Kidney tubule cell (primary cell): ENCODE measurements around the gene SLC34A1.
A peak's percentile ranks its signal among the peaks of the same experiment; 100 is the strongest.
"Not testable (repeated sequence)": the region's sequence is repeated elsewhere in the genome, so short reads cannot be mapped to it uniquely, and the experiment has no call there.

Experiments
- DNase-seq: peaks from one replicate; pipeline ENCODE4 v3.0.0-alpha.2; 2018; ENCODE audit warnings: low spot score

SLC34A1 gene

DNA sequence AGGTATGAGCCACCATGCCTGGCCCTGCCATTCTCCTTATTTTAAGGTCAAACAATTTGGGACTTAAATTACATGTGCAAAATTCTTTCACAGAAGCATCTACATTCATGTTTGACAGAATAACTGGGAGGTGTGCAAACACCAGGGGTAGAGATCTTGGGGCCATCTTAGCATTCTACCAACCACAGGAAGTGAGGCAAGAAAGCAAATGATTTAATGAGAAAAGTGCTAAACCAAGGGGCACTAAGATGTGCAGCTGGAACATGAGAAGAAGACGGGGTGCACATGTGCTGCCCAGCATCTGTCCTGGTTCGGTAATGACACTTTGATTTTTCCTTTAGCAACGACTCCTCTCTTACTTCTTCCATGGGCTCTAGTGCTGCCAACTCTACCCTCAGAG is 26.3 kb downstream of the SLC34A1 start:
- DNase-seq, result no peak

DNA sequence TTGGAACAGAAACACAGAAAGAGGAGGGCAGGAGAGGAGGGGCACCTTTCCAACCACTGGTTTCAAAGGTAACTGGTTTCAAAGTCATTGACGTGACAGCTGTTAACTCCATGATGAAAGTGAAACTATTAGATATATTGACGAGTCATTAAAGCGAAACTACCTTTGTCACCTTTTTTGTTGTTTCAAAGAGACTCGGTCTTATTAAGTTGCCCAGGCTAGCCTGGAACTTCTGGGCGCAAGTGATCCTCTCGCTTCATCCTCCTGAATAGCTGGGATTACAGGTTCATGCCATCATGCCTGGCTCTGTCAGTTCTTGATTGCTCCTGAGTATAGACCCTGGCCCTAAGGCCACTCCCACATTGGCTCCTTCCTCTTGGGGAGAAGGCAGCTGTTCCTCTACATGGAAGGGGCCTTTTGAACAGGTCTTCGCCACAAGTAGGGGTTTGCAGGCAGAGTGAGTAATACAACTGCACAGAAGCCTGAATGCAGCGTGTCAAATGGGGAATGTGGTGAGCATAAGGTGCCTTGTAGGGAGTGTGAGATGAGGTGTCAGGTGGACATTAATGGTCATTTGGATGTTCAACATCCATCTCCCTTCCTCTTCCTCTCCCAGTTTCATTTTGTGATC is 28.5 kb downstream of the SLC34A1 start:
- DNase-seq, result no peak

DNA sequence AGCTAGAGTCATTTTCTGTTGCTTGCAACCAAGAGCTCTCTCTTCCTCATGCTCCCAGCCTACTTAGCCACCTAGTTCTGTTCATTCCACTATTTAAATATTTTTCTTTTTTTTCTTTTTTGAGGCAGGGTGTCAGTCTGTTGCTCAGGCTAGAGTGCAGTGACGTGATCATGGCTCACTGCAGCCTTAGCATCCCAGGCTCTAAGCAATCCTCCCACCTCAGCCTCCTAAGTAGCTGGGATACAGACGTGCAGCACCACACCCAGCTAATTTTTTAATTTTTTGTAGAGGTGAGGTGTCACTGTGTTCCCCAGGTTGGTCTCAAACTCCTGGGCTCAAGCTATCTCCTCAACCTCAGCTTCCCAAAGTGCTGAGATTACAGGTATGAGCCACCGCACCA is 30.2 kb downstream of the SLC34A1 start:
- no peak for DNase-seq

DNA sequence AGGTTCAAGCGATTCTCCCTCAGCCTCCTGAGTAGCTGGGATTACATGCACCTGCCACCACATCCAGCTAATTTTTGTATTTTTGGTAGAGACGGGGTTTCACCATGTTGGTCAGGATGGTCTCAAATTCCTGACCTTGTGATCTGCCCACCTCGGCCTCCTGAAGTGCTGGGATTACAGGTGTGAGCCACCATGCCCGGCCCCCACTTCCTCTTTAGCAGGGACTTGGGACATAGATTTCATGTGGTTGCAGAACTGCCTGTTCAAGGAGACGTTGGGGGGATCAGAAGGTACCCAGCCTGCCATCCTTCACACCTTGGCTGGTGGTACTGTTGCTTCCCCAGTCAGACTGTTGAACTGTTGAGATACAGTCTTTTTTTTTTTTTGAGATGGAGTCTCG is 32.8 kb downstream of the SLC34A1 start:
- DNase-seq, result not testable (repeated sequence)

DNA sequence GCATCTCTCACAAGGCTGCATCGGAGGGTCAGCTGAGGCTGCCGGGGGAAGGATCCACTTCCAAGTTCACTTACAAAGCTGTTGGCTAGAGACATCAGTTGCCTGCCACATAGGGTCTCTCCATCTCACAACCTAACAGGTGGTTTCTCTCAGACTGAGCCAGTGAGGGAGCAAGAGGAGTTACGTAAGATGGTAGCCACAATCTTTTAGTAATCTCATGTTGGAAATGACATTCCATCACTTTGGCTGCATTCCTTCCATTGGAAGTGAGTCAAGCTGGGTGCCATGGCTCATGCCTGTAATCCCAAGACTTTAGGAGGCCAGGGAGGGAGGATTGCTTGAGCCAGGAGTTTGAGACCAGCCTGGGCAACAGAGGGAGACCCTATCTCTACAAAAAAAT is 34.8 kb downstream of the SLC34A1 start:
- peak; percentile 8 for DNase-seq

DNA sequence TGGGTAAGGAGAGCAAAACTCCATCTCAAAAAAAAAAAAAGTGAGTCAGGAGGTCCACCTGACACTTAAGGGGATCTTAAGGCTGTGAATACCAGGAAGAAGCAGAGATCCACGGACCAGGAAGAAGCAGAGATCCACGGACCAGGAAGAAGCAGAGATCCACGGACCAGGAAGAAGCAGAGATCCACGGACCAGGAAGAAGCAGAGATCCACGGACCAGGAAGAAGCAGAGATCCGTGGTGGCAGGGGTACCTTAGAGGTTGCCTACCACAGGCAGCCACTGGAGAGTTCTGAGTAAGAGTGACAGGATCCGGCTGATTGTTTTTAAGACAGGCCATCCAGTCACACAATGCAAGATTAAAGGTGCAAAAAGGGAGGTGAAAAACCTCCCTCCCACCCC is 36.2 kb downstream of the SLC34A1 start:
- DNase-seq, result not testable (repeated sequence)

DNA sequence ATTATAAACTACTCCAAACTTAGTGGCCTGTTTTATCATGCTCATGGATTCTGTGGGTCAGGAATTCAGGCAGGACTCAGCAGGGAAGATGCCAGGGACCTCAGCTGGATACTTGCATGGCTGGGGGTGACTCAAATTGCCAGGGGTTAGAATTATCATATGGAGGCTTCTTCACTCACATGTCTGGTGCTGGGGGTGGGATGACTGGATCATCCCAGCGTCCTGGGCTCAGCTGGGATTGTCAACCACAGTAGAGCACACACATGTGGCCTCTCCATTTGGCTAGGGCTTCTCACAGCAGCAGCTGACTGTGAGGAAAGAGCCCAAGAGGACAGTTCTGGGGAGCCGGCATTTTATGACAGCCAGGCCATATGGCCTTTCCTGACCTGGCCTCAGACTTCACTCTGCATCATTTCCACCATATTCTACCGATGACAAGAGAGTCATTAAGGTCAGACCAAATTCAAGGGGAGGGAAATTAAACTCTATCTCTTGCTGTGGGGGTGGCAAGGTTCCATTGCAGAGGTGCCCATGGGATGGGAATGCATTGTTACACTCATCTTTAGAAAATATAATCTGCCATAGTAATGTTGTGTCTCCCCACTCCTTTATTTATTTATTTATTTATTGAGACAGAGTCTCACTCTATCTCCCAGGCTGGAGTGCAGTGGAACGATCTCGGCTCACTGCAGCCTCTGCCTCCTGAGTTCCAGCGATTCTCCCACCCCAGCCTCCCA is 37.0 kb downstream of the SLC34A1 start:
- no peak for DNase-seq

DNA sequence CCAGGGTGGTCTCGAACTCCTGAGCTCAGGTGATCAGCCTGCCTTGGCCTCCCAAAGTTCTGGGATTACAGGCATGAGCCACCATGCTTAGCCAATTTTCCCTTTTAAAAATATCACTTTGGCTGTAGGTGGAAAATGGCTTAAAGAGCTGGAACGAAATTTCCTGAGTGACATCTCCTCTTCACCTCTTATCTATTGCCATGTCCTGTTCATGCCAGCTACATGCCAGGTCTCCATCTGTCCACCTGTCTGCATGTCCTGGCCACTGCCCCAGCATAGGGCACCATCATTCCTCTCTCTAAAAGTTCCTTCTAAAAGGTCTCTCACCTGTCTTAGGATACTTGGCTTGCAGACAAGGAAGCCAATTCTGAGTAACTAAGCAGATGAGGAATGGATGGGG is 39.4 kb downstream of the SLC34A1 start:
- no peak for DNase-seq

DNA sequence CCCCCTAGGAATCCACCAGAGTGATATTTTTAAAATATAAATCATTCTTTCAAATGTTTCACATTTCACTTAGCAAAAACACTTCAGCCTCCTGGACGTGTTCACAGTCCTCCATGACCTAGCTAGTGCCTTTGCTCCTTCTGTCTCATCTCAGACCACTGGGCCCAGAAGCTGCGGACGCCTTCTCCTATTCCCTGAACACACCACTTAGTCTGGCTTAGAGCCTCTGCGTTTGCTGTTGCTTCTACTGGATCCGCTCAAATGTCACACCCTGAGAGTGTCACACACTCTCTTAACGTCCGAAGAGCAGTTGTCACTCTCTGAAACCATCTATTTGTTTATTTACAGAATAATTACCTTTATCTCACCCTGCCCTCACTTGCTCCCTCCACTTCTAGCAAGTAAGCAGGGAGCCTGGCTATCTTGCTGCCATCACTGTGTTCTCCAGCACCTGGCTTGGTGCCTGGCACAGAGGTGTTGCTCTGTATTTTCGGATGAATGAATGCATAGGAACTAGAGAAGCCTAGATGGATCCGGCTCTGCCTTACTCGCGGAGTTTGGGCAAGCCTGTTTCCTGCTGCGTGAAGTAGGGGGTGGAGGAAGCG is 41.1 kb downstream of the SLC34A1 start:
- DNase-seq, result no peak

DNA sequence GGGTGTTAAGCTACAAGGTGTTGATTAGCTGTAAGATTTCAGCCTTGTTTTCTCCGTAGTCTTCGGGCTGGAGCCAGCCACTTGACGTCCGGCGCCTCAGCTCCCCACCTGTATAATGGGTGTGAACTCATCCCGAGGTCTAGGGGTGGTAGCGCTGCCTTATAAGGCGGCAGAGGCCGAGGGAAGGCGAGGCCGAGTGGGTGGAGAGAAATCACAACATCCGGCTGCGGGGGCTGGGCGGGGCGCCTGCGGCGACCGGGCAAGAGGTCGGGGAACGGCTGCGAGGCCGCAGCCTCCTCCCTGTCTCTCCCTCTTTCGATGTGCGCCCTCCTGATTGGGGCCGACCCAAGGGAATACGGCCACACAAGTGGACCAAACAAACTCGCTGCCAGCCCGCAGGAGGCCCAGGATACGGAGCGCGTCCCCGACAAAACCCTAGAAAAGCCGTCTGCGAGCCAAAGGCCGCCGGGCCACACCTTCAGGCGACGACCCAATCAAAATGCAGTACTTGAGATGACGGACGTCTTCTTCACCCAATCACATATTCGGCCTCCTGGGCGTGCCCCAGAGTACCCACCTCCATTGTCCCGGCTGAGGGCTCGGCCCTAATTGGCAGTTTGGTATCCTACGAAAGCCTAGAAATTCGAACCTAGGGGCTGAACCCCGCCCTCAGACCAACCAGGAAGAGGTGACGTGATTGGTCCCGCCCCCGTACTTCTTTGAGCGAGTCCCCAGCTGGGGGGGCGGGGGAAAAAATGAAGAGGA is 41.7 kb downstream of the SLC34A1 start:
- peak; percentile 100 for DNase-seq

DNA sequence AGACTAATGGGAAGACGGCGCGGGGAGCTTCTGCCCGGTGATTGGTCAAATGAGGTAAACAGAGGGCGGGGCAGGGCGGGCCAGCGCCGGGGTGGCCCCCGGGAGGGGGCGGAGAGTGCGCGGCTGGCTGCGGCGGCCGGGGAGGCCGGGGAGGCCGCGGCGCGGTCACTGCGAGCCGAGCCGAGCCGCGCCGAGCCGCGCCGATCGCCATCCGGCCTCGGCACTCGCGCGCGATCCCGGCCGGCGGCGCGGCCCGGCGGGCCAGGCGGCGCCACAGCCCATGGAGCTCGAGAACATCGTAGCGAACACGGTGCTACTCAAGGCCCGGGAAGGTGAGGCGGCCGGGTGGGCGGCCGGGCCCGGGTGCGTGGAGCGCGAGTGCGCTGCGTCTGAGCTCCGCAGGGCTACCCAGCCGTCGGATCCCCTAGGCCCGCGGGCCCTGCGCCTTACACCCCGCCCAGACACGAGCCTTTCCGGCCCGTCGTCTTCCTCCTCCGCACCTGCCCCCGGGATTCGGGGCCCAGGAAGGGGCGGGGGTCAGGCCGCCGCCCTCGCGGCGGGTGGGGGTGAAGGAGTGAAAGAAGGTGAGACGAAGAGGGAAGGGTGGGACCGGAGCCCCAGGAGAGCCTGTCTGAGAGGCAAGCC is 42.5 kb downstream of the SLC34A1 start, which contains the start of gene GRK6:
TSS of gene GRK6 (plus strand) at position 111 of the 645 bp plus-strand sequence. CDS start at position 281, 170 bp downstream.
- DNase-seq, result peak; percentile 57

DNA sequence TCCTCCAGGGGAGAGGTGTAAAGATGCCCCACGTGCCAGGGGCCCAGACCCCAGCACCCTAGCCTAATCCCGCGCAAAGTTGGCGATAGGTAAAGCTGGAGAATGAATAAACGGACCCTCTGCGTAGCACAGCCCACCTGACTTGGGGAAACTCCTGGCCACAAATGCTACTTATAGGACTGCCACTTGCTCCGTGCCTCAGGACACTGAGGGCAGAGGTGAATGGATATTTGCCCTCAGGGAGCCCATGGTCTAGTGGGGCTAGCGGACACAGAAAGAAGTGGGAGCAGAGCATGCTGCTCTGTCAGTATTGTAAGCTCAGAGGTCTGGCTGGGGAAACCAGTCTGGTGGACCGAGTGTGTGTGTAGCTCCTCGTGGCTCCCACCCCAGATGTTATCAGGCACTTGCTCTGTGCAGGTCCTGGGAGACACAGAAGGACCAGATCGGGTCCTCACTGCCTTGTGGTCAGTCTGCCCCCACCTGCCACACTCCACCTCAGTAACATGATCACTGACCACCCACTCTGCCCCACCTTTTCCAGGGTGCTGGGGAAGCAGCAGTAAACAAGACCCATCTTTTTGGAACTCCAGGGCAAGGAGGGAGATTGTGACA is 43.1 kb downstream of the SLC34A1 start:
- peak; percentile 15 for DNase-seq

DNA sequence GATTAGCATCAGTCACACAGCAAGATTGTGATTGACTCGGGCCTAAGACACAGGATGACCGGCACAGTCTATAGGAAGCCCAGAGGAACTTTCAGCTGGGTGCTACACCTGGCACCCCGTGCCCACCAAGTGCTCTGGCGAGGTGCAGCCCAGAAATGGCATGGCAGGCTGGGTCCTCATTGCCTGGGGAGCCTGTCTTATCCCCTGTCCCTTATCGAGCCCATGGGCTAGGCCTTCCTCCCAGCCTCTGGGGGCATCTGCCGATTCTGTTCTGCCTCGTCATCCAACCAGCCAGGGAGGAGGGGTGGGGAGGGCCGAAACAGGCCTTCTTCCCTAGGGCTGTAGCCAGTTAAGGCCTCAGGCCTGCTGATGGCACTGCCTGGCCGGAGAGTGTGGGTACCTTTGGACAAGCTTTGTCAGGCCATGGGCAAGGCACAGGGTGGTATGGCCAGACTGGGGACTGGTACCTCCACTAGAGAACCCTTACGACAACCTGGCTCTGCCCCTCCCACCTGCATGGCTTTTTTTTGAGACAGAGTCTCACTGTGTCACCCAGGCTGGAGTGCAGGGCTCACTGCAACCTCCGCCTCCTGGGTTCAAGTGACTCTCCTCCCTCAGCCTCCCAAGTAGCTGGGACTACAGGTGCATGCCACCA is 43.8 kb downstream of the SLC34A1 start:
- DNase-seq, result no peak

DNA sequence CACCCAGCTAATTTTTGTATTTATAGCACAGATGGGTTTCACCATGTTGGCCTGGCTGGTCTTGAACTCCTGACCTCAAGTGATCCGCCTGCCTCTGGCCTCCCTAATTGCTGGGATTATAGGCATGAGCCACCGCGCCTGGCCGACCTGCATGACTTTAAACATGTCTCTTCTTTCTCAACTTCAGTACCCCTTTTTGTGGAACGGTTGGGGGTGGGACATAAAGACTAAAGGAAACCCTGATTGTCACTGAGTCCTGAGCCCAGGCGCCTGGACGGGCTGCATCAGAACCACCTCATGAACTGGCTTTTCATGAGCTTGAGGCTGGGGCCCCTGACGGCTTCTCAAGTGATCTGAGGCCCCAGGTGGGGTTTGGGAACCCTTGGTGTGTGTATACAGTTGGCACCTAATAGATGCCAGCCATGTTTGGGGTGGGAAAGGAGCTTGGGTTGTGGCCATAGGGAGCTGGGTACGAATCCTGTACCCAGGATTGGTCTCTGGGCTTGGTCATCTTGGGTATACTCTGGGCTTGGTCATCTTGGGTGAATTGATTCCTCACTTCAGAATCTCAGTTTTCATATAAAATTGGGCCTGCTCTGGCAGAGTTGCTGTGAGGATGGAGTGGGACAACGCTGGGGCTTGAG is 44.5 kb downstream of the SLC34A1 start:
- DNase-seq, result no peak

DNA sequence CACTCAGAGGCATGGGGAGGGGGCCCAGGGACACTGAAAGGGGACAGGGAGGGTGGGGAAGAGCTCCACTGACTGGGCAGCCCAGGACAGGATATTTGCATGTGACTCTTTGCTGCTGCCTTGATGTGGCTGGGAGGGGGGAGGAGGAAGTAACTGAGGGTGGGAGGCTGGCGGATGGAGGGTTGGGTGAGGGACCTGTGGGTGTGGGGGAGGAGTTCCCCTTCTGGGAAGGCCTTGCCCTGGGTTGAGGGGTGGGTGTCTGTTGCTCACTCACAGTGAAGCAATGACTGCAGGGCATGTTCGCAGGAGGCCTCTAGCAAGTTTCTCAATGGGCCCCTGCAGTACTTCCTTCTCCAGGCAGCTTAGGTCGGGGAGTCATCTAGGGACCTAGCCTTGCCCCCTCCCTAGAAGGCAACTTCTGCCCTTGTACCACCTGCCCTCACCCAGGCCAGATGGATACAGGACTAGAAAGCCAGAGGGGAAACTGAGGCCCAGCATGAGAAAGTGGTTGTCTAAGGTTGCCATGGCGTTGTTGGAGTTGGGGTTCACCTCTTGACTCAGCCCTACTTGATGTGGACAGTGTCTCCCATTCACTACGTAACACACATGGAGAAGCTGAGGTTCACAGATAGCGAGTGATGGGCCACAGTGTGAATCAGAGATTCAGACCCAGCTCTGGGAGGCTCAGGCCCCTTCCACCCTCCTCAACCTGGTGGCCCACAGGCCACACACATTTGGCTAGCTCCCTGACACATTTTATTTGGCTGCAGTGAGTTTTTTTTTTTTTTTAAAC is 45.2 kb downstream of the SLC34A1 start:
- DNase-seq, result no peak

DNA sequence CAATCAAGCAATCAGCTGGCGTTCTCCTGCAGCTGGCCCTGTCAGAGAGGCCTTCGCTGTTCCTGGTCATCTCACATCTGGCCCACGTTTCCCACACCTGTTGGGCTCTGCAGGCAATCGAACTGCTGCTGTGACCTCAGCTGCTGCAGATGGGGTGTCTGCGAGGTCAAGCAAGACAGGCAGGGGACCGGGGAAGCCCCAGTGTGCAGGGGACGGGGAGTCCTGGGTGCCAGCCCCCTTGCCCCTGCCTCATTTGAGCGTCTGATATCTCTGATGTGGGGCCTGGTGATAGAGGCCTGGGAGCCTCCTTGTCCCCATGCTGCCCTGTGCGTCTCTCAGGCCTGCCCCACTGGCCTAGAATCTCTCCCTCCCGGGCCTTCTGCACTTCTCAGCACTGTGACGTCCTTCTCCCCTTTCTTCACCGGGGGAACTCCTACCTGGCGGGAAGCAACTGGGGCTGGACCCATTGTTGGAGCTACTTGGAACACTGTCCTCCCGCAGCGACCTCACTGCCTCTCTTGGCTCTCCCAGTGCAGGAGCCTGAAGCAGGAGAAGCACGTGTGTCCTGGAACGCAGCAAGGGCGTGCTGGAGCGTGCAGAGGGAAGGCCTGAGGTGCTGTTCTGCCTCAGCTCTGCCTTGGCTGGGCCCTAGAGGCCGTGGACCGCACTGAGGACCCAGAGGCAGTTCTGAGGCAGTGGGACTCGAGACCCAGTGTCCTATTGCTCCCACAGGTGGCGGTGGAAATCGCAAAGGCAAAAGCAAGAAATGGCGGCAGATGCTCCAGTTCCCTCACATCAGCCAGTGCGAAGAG is 46.1 kb downstream of the SLC34A1 start:
- no peak for DNase-seq

DNA sequence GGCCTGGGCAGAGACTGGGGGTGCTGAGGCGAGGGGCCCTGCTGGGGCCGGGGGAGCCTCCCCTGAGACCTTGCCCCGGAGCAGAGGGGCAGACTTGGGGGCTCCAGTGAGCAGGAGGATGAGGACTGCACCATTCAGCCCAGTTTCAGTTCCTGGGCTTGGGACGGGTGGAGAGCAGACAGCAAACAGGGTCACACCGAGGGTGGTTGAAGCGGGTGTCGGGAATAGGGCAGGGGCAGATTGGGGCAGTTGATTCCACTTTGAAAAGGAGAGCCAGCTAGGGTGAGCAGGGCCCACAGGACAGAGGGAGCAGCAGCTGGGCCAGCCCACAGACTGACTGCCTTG is 46.7 kb downstream of the SLC34A1 start:
- DNase-seq, result no peak

DNA sequence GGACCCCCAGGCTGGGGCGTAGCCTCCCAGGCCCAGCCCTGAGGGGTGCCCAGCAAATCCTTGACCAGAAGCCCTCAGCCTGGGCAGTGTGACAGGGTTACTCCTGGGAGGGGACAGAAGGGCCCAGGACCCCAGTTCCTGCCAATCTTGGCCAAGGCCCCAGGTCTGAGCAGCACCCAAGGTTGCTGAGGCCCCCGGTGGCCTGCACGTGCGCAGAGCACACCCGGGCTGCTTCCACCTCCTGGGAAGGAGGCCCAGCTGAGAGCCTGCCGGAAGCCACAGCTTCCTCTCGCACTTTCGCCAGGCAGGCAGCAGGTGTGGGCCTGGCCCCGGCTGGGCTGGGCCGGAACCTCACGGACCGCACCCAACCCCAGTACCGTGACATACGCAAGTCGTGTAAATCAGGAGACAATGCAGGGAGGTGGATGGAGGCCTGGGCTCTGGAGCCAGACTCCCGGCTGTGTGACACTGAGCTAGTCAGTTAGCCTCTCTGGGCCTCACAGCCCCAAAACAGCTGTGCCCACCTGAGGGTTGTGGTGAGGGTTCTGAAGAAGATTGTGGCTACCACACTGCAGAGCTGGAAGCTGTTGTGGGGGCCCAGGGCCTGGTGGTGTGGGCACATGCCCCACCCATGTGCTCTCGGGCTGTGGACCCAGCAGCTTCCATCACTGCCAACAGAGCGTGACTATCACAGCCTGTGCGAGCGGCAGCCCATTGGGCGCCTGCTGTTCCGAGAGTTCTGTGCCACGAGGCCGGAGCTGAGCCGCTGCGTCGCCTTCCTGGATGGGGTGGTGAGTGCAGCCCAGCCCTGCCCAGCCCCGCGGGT is 47.3 kb downstream of the SLC34A1 start:
- no peak for DNase-seq
